CD4-positive, alpha-beta T cell (primary cell): ENCODE data around the gene ETFA. TPM values are rescaled to one million over a fixed set of nuclear protein-coding genes. Genes with fewer than 3 reads are reported as not detected.

Experiments
- ATAC-seq: fragments of 200-7000 bp; cut with Tn5 transposase; one replicate; pipeline ENCODE4 v1.10.0; 2022; ENCODE audit warnings: mild to moderate bottlenecking; ENCODE audit not compliant: poor library complexity
- CTCF ChIA-PET: fragments of 350-600 bp; sonication (Branson Sonifier 250); formaldehyde crosslinking; loops from one replicate; lab custom pipeline; 2021; ENCODE audit warnings: antibody characterized with exemption, inconsistent platforms; lab: Charles Lee
- POLR2A ChIA-PET: fragments of 350-600 bp; sonication (Branson Sonifier 250); formaldehyde crosslinking; loops from one replicate; lab custom pipeline; 2021; ENCODE audit warnings: antibody characterized with exemption, inconsistent platforms; lab: Charles Lee
- DNase-seq, 14 experiments: peaks; one replicate each; pipeline ENCODE4 v3.0.0-alpha.2; 2013 to 2020; ENCODE audit warnings: mixed read lengths in 2 of 14
- H3K27ac ChIP-seq, 2 donors: one replicate each; pipeline versions ENCODE4 v1.5.1 to v1.7.0; 2013; ENCODE audit warnings: low read length in 2 of 2, low read depth in 1 of 2, mild to moderate bottlenecking in 1 of 2
- H3K27me3 ChIP-seq, 2 experiments: 1 replicate in 1 of 2; 2 replicates in 1 of 2; pipeline versions ENCODE4 v1.6.1 to v1.7.0; 2013; ENCODE audit warnings: low read length in 2 of 2, control low read depth in 1 of 2, mild to moderate bottlenecking in 1 of 2, moderate library complexity in 1 of 2; ENCODE audit not compliant: insufficient read depth in 2 of 2, control insufficient read depth in 1 of 2
- H3K36me3 ChIP-seq: one replicate; pipeline ENCODE4 v1.6.1; 2013; ENCODE audit warnings: low read length, control low read depth; ENCODE audit not compliant: insufficient read depth
- H3K4me1 ChIP-seq: one replicate; pipeline ENCODE4 v1.6.1; 2013; ENCODE audit warnings: low read length, control low read depth; ENCODE audit not compliant: insufficient read depth
- H3K4me3 ChIP-seq: one replicate; pipeline ENCODE4 v1.5.1; 2013; ENCODE audit warnings: mild to moderate bottlenecking, low read length, moderate library complexity
- H3K9me3 ChIP-seq, 2 experiments: 1 replicate in 1 of 2; 2 replicates in 1 of 2; pipeline versions ENCODE4 v1.6.1 to v1.7.0; 2013; ENCODE audit warnings: low read length in 2 of 2, mild to moderate bottlenecking in 2 of 2, control low read depth in 1 of 2, moderate library complexity in 1 of 2; ENCODE audit not compliant: control insufficient read depth in 1 of 2, insufficient read depth in 1 of 2
- H3K27ac Mint-ChIP-seq: one replicate; pipeline ENCODE4 v1.8.0; 2020; ENCODE audit warnings: mixed read lengths
- H3K27me3 Mint-ChIP-seq: one replicate; pipeline ENCODE4 v1.8.0; 2021; ENCODE audit warnings: mixed read lengths
- H3K36me3 Mint-ChIP-seq: one replicate; pipeline ENCODE4 v1.8.0; 2021; ENCODE audit warnings: low read depth, mixed read lengths
- H3K4me1 Mint-ChIP-seq: one replicate; pipeline ENCODE4 v1.8.0; 2021; ENCODE audit warnings: low read depth, mixed read lengths
- H3K4me3 Mint-ChIP-seq: one replicate; pipeline ENCODE4 v1.8.0; 2020; ENCODE audit warnings: mild to moderate bottlenecking, mixed read lengths
- H3K9me3 Mint-ChIP-seq: one replicate; pipeline ENCODE4 v1.8.0; 2020; ENCODE audit warnings: mixed read lengths
- CTCF ChIP-seq: fragments of 200-600 bp; IDR thresholded peaks from one replicate; pipeline ENCODE4 v1.8.0; 2022; ENCODE audit warnings: antibody characterized with exemption, mild to moderate bottlenecking
- intact Hi-C, 2 experiments: fragments of 100-400 bp; cut with DNase I in 1 of 2; cut with micrococcal nuclease in 1 of 2; formaldehyde crosslinking; loops; one replicate each; pipeline versions ENCODE4 v1.15.1 to v1.9.0; 2023 to 2025; cut with DNase I, micrococcal nuclease
- total RNA-seq, 174 experiments: library from RNA in 2 of 174; stranded (reverse) in 2 of 174; gene quantifications; one replicate each; pipeline ENCODE4 v1.2.3 and lab custom pipeline; 2021 to 2026

The ETFA gene
- total RNA-seq, 2 experiments from 2014 or later: 11.4 to 15.2 TPM

- TF ChIP-seq CTCF: no peak
- ChIA-PET POLR2A (no interaction called here), CTCF (no interaction called here)
- Histone ChIP-seq H3K4me3 (no peak overlapping the region), H3K36me3 (no peaks in the 10 kb centered on the region), H3K27me3 (no peaks in the 10 kb centered on the region), H3K4me1 (no peaks in the 10 kb centered on the region), H3K9me3 (peaks cover 0 to 6% of the 10 kb centered on the region in 2 experiments), H3K27ac (no peak overlapping the region)
- H3K9me3 Mint-ChIP-seq: no peaks in the 10 kb centered on the region
- no peaks in the 10 kb centered on the region for H3K4me1 Mint-ChIP-seq
- no peaks in the 10 kb centered on the region for H3K27me3 Mint-ChIP-seq
- H3K27ac Mint-ChIP-seq: no peak overlapping the region
- no peak overlapping the region for H3K4me3 Mint-ChIP-seq
- intact Hi-C loops: no loop called here
- ATAC-seq: no peak
- H3K36me3 Mint-ChIP-seq: no peaks in the 10 kb centered on the region
- no peak for DNase-seq
These were observed 142.9 kb downstream of the ETFA start for GRCh38 chr15:76168237-76168984.

- no peaks in the 10 kb centered on the region for H3K4me1 Mint-ChIP-seq
- Histone ChIP-seq H3K4me3 (no peak overlapping the region), H3K27me3 (no peaks in the 10 kb centered on the region), H3K36me3 (no peaks in the 10 kb centered on the region), H3K9me3 (peaks cover 0 to 2% of the 10 kb centered on the region in 2 experiments), H3K27ac (no peak overlapping the region), H3K4me1 (no peaks in the 10 kb centered on the region)
- H3K36me3 Mint-ChIP-seq: no peaks in the 10 kb centered on the region
- no peak overlapping the region for H3K27ac Mint-ChIP-seq
- TF ChIP-seq CTCF: no peak
- no peaks in the 10 kb centered on the region for H3K27me3 Mint-ChIP-seq
- intact Hi-C loops: no loop called here
- no peaks in the 10 kb centered on the region for H3K9me3 Mint-ChIP-seq
- ChIA-PET POLR2A (no interaction called here), CTCF (no interaction called here)
- ATAC-seq (no peak), DNase-seq (no peak)
- H3K4me3 Mint-ChIP-seq: no peak overlapping the region
These were observed 145.3 kb downstream of the ETFA start for GRCh38 chr15:76165951-76166350.

Other genes with a start within 250 kb of the ETFA start
- gene ISL2, start 25.3 kb upstream of the ETFA start, total RNA-seq: not detected